EH (cell line): ENCODE data around the gene LRRK2.
"Not testable (repeated sequence)": the region's sequence is repeated elsewhere in the genome, so short reads cannot be mapped to it uniquely, and the experiment has no call there.

Experiments used
- DNase-seq: peaks from one replicate; pipeline ENCODE4 v3.0.0-alpha.2; 2015; ENCODE audit warnings: low read depth

LRRK2 gene

DNA sequence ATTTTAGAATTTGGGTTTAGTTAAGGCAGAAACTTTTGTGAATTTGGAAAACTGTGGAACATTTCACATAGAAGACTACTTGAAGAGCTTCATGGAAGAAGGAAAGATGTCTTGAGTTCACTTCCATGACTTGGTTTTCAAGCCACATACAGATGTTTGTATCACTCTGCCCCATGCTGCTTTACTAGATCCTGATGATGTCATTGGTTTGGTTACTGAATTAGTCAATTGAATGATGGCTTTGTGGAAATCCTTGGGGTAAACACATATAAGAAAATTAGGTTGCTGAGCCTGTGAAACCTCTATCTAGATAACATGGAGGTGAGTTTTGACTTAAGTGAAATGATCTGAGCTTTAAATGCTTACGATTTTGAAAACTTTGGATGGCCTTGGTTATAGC, 90.6 kb downstream of the LRRK2 start:
- no peak for DNase-seq

GRCh38 chr12:40324261-40324660, 99.5 kb downstream of the LRRK2 start:
- no peak for DNase-seq

DNA sequence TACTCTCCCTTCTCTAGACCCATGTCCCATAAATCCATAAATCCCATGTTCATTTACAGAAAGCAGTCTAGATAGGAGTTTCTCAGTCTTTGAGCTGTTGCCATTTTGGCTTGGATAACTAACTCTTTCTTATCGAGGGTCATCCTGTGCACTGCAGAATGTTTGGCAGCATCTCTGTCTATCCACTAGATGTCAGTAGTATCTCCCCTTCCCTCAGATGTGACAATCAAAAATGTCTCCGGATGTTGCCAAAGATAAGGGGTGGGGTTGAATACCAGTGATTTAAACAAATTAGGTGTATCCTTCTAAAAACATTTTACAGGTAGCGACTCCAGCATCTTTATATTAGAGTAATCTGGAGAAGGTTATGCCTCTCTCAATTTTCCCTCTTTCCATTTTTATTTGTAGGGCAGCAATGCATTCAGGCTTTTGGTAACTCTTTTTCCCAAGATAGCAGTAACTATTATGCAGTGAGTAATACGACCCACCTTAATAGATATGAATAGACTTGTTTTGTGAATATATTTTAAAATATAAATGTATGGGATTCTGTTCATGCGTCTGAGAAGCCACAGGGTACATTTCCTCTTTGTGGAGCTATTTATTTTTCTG, 100.7 kb downstream of the LRRK2 start:
- DNase-seq = peak; percentile 34

DNA sequence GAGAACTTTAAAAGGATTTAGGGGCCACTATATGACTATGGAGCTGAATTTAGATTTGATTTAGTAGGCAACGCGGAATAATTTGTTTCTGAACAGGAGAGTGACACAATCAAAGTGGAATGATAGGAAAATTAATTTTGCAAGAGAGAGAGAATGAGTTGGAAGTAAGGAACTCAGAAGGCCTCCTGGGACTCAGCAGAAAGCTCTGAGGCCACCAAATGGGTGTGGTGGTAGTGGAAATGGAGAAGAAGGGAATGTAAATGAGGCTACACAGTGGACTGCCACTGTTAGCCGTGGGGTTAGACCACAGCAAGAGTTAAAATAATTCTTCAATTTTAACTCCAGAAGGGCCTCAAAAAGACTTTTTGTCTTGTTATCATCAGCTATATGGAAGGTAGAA, 102.7 kb downstream of the LRRK2 start:
- DNase-seq = no peak

DNA sequence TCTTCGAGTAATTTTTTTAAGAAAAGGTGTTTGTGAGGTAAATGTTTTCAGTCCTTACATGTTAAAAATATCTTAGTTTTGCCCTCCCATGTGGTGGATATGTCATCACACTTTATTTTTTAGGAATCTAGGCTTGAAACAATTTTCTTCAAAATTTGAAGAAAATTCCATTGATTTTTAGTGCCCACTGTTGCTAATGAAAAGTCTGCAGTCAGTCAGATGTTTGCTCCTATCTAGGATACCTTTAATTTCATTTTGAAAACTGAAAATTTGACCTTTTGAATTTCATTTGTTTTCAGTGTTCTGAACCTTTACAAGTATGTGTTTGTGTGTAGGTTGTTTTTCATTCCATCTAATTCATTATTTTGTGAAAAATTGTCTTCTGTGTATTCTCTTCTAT, 105.4 kb downstream of the LRRK2 start:
- DNase-seq = no peak

GRCh38 chr12:40331886-40332285, 107.1 kb downstream of the LRRK2 start:
- peak; percentile 4 for DNase-seq

DNA sequence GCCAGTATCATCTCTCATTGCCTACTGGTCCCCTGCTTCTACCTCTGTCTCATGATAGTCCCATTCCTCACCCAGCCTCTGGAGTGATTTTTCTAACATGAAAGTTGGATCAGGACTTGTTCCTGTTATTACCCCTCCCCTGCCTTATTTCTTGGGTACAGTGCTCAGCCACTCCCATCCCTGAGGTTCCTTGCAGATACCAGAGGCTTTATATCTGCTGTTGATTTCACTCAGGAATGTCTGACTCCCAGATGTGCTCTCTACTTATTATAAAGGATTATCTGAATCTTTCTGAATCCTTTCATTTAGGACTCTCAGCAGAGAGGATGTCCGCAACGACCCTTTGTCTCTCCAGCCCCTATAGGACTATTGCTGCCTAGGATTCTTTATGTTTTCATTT, 111.2 kb downstream of the LRRK2 start:
- DNase-seq = no peak

DNA sequence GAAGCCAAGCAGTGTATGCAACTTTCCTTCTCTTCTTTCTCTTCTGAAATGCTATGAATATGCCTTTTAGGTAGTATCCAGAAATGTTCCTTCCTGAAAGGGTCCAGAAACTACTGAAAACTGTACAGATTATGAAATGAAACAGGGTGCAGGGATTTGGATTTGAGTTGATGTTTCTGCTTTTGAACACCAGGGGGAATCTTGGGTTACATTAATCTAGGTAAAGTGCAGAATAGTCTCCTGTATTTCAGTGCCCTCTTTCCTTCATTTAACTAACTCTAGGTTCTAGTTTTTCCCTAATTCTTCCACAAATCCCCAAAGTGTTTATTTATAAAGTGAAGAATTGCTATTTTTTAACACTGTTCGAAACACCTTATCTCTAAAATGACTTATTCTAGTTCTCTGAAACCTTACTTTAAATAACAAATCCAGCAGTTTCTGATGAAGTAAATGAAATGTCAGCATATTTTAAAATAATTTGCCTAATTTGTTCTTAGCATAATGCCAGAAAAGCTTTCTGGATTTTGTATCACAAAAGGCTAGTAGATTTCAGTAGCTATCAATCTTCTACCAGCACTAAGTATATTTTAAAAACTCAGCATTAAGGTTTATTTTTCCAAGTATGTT, 111.9 kb downstream of the LRRK2 start:
- DNase-seq = peak; percentile 17

DNA sequence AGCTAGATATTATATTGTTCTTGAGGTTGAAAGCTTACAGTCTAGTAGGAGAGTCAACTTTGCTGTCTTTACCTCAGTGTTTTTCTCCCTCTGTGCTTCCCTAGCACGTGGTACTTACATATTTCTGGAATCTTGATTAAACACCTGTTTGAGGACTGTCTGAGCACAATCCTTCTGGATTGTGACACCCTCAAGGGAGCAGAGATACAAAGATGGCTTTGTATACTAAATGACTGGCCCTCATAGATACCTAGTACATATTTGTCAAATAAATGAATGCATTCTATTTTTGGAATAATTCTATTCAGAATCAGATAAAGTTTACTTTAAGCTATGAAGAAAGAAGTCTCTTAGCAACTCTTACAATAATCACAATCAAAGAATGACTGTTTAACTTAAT, 113.3 kb downstream of the LRRK2 start:
- DNase-seq = no peak

DNA sequence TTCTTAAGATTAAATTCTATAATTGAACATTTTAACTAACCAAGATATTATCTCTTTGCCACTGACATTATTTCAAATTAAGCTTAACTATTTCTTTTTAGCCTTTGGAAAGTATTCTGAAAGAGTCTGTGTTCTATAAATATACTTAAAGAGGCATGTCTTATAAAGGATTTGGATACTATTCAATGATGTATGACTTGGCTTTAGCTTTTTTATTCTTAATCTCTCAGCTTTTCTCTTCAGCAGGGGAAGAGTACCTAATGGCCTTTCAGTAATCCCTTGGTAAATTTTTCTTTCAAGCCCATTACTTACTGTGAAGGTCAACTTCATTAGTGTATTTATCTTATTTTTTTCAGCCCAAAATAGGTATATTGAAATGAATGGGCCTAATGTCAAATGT, 113.8 kb downstream of the LRRK2 start:
- DNase-seq = no peak

GRCh38 chr12:40342010-40342409, 117.2 kb downstream of the LRRK2 start:
- no peak for DNase-seq

DNA sequence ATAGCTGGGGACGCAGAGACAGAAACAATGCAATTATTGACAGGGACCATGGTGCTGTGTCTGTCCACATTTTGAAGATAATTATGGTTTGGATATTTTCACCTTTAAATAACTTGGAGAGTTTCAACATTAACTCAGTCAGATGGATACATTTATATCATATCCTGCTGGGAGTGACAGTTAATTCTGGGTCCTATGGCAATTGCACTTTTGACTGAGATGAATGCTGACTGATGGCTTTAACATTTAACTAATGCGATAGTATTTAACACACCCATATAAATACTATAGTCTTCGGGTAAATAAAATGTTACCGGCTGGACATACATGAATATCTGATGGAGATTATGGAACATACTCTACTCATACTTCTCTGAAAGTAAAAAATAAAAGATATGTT, 118.3 kb downstream of the LRRK2 start:
- no peak for DNase-seq

GRCh38 chr12:40344312-40344711, 119.5 kb downstream of the LRRK2 start:
- DNase-seq = no peak

DNA sequence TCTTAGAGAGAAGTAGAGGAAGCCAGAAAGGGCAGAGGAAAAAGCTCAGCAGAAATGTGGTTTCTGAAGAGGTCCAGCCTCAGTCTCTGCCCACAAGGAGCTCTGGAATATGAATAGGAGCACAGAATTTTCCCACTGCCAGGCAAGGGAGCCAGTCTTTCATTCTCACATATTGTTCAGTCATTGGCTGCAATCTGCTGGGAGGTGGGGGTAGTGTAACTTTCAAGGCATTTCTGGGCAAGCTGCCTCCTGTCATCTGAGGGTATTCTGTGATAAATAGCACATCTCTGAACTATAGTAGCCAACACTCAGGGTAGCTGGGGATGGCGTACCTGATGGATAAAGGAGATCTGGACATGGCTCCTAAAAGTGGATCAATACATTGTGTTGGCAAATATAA, 127.2 kb downstream of the LRRK2 start:
- DNase-seq = no peak

DNA sequence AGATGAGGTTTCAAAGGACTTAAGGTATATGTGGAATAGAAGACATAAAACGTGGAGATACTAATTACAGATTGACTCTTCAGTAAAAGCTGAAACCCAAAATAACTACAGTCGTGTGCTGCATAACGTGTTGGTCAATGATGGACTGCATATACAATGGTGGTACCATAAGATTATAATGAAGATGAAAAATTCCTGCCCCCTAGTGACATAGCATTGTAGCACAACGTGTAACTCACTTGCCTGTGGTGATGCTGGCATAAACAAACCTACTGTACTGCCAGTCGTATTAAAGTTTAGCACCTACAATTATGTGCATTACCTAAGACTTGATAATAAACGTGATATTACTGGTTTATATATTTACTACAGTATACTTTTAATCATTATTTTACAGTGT, 150.3 kb downstream of the LRRK2 start:
- DNase-seq = peak; percentile 8

DNA sequence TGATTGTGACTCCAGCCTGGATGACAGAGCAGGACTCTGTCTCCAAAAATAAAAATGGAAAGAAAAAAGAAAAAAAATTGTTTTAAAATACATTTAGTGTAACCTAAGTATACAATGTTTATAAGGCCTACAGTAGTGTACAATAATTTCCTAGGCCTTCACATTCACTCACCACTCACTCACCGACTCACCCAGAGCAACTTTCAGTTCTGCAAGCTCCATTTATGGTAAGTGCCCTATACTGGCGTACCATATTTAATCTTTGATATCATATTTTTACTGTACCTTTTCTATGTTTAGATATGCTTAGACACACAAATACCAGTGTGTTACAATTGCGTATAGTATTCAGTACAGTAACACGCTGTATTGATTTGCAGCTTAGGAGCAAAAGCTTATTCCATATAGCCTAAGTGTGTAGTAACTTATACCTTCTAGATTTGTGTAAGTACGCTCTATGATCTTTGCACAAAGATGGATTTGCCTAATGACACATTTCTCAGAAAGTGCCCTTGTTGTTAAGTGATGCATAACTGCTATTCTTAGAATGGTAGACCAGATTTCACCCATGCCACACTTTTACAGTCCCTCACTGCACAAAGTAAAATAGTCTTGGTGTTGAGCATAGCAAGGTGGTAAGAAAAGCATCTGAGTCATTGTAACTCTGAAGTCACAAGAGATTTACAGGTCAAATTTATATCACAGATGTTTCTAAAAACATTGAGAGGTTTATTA, 151.9 kb downstream of the LRRK2 start:
- no peak for DNase-seq

DNA sequence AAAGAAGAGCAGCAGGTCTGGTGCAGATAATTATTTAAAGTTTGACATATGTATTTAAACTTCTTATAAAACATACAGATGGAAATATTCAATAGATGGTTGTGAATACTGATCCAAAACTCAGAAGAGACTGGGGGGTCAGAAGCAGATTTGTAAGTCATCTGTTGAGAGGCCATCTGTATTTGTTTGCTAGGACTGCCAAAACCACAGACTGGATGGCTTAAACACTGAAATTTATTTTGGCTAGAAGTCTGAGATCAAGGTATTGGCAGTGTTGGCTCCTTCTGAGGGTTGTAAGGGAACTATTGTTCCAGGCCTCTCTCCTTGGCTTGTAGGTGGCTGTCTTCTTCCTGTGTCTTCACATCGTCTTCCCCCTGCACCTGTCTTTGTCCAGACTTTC, 153.9 kb downstream of the LRRK2 start:
- no peak for DNase-seq

DNA sequence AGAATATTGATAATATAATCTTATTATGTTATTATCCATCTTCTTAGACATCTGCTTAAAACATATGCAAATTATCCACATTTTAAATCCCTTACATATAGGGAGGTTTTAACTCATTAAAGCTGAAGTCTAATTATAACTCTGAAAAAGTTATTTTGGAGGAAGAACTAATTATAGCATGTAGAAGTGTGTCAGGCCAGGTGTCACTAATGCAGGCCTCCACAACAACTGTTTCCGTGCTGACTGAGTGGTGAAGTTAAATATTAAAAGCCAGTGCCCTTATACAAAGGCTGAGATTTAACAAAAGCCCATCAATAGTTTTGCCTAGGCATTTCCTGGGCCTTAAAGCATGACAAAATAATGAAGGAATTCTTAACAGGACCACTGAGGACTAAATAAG, 157.4 kb downstream of the LRRK2 start:
- DNase-seq = no peak

GRCh38 chr12:40387279-40387678, 162.5 kb downstream of the LRRK2 start:
- not testable (repeated sequence) for DNase-seq

DNA sequence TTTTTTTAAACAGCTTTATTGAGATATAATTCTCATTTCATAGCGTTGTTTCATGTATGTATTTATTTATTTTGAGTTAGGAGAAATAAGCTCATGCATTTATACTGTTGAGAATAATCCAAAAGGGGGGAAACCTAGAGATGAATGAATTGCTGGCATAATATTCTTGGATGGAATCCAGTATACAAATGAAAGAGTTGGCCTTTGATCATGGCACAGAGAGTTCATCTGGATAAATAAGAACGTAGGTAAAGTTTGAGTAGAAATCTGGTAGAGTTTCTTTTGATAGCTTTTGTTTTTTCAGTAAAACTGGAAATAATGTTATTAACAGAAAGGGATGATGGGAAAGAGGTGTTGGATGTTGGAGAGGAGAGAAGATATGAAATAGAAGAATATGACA, 166.2 kb downstream of the LRRK2 start:
- no peak for DNase-seq

DNA sequence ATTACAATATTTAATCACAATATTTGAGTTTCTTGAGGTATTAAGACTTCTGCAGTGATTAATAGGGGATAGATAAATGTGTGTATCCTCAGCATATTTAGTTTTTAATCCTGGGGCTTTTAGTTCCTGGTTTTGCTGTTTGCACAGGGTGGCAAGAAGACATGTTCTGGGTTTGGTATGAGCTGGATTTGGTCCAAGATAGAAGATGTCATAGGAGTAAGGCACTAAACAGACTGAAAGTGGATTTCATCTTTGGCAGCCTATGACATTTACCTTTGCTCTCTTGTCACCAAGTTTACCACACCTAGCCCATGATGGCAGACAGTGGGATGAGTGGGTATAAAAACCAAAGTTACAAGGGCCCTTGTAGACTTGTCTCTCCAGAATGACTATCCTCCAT, 168.2 kb downstream of the LRRK2 start:
- DNase-seq = no peak

GRCh38 chr12:40399656-40400055, 174.9 kb downstream of the LRRK2 start:
- DNase-seq = no peak

DNA sequence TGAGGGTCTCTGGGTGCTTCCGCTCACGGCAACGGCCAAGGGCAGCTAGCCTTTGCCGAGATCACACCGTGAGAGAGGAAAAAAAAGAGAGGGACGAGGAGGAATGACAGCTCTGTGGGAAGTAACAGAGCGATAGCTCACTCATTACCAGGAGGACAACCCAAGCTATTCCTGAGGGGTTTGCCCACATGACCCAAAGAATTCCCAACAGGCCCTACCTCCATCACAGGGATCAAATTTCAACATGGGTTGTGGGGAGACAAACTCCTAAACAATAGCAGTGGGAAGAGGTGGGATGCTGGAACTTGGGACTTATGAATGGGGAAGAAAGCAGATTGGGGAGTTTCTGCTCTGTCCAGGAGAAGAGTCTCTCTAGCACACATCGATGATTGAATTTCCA, 180.6 kb downstream of the LRRK2 start:
- DNase-seq = no peak
